AG04450 (cell line): ENCODE data around the gene DZANK1. TPM values are rescaled to one million over a fixed set of nuclear protein-coding genes. Genes with fewer than 3 reads are reported as not detected.

Experiments used
- CTCF ChIA-PET: fragments of 300-600, 350-600 bp; formaldehyde crosslinking; extraction: SDS; loops from one replicate; lab custom pipeline; 2022; ENCODE audit warnings: antibody characterized with exemption, inconsistent platforms; lab: Charles Lee
- POLR2A ChIA-PET: fragments of 350-600 bp; formaldehyde crosslinking; extraction: SDS; loops from one replicate; lab custom pipeline; 2021; ENCODE audit warnings: antibody characterized with exemption, inconsistent platforms; lab: Yijun Ruan, JAX
- DNase-seq: peaks from one replicate; pipeline ENCODE4 v3.0.0-alpha.2; 2011; ENCODE audit warnings: low read depth, low spot score
- H3K27ac ChIP-seq: one replicate; pipeline ENCODE4 v1.5.1; 2012; ENCODE audit warnings: low read depth, low read length, control low read depth
- H3K27me3 ChIP-seq: one replicate; pipeline ENCODE4 v1.6.0; 2012; ENCODE audit warnings: low read length; ENCODE audit not compliant: control insufficient read depth, insufficient read depth
- H3K4me3 ChIP-seq: 2 replicates; pipeline ENCODE4 v1.5.1; 2011; ENCODE audit warnings: mild to moderate bottlenecking, low read depth, low read length, control low read depth
- H3K9me3 ChIP-seq: 2 replicates; pipeline ENCODE4 v1.5.1; 2012; ENCODE audit warnings: low read length; ENCODE audit not compliant: control insufficient read depth, insufficient read depth
- CTCF ChIP-seq: IDR thresholded peaks from 2 replicates; pipeline ENCODE4 v1.5.1; 2011; ENCODE audit warnings: low read depth, low read length, control low read depth, inconsistent platforms
- polyA plus RNA-seq: library from polyadenylated mRNA; depleted of rRNA; stranded (reverse); fragments of >200 nt; gene quantifications from 2 replicates; pipeline ENCODE4 v1.2.3, GENCODE V29; 2011

The DZANK1 gene
- polyA plus RNA-seq, 1 experiment: 1.8 TPM

DNA sequence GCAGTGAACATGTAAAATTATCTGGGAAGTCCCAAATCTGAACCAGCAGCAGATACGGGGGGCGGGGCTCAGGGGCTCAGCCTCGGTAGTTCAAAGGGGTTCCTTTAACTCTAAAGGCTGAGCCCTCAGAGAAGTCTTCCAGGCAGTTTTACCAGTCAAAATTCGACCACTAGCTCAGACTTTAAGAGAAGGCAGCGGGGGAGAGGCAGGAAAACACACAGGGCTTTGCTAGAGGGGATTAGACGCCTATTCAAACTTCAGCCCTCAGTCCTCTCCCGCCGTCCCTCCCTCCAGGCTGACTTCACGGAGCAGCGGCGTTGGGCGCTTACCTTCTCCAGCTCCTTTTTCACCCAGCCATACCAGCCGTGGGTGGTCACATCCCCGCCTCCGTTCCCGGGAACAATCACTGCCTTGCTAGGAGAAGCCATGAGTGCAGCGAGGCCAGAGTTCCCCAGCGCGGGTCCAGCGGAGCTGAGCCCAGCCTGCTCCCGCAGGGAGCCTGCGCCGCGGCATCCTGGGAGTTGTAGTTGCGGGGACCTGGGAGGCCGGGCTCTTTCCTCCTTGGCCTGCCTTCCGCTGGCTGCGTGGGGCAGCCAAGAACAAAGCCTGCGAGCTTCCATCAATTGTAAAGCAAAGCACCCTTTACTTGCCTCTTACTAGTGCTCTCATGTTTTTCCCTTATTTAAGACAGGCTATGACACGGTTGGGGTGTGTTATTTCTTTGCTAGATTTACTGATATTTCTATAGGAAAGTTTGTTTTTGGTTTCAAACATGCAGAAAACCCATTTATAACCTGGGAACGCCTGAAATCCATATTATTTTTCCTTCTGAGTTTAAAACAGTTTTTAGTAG, 30.1 kb upstream of the DZANK1 start, which contains the start of gene RBBP9:
Gene RBBP9, minus strand, starts transcription at position 486 of the 853 bp plus-strand sequence. Its CDS starts 58 bp downstream, at position 428.
- Histone ChIP-seq H3K27ac (peak within 1 kb of the TSS; percentile 24), H3K27me3 (no peaks in the 10 kb centered on the region), H3K9me3 (no peaks in the 10 kb centered on the region), H3K4me3 (peak within 1 kb of the TSS; percentile 93)
- TF ChIP-seq CTCF: no peak
- CTCF ChIA-PET: interaction anchor here (0.6 to 1.4 kb wide), 6 partner anchors 8 to 54 kb away, joined by 3 to 5 read pairs (median 4); partner anchors contain the start of genes DZANK1 and SEC23B
- POLR2A ChIA-PET: interaction anchor here (0.5 to 2.0 kb wide), 4 partner anchors 10 to 342 kb away, joined by 4 to 21 read pairs (median 8); partner anchors contain the start of genes DZANK1, POLR3F and SEC23B
- peak; percentile 36 for DNase-seq

DNA sequence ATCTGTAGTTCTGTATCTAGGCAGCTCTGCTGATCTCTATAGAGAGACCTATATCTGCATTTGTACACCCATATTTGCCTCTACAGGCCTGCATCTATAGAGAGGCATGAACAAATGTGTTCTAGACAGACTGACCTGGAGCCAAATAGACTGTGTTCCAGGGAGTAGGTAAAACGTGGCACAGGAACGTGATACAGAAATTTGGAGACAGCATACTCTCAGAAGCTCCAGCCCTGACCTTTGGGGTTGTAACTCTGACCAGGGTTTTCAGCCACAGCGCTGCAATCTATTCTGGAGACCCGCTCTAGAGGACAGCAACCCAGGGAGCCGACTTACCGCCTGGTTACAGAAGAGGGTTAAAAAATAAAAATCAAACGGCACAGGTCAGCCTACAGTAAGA, 29.2 kb upstream of the DZANK1 start:
- Histone ChIP-seq H3K4me3 (peak overlapping the region; percentile 93), H3K27me3 (no peaks in the 10 kb centered on the region), H3K27ac (no peak overlapping the region), H3K9me3 (no peaks in the 10 kb centered on the region)
- no peak for DNase-seq
- ChIA-PET POLR2A (interaction anchor here (1.5 to 2.0 kb wide), 2 partner anchors 11 to 29 kb away, joined by 13 to 21 read pairs; partner anchors contain the start of genes DZANK1, POLR3F and SEC23B), CTCF (interaction anchor here (1.1 to 1.4 kb wide), 4 partner anchors 9 to 51 kb away, joined by 3 to 4 read pairs (median 4); partner anchors contain the start of gene SEC23B)
- TF ChIP-seq CTCF: no peak

GRCh38 chr20:18488301-18488700, 21.5 kb upstream of the DZANK1 start:
- no peak for TF ChIP-seq CTCF
- ChIA-PET CTCF (no interaction called here), POLR2A (no interaction called here)
- no peaks in the 10 kb centered on the region for H3K27me3 ChIP-seq
- no peak overlapping the region for H3K4me3 ChIP-seq
- H3K9me3 ChIP-seq: no peaks in the 10 kb centered on the region
- DNase-seq: no peak
- H3K27ac ChIP-seq: no peak overlapping the region

DNA sequence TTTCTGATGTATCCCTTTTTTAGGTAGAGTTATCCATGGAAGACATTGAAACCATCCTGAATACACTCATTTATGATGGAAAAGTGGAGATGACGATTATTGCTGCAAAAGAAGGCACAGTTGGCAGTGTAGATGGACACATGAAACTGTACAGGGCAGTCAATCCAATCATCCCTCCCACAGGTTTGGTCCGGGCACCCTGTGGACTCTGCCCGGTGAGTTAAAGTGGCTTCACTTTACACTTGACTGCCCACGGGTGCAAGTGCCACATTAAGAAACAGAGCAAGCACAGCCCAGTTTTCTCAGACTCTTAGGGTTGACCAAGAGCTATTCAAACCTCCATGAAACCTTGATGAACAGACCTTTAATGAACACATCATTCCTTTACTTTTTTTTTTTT, 14.8 kb upstream of the DZANK1 start:
- ChIA-PET CTCF (no interaction called here), POLR2A (no interaction called here)
- H3K27ac ChIP-seq: no peak overlapping the region
- no peak for DNase-seq
- no peaks in the 10 kb centered on the region for H3K9me3 ChIP-seq
- H3K27me3 ChIP-seq: no peaks in the 10 kb centered on the region
- no peak overlapping the region for H3K4me3 ChIP-seq
- no peak for TF ChIP-seq CTCF

DNA sequence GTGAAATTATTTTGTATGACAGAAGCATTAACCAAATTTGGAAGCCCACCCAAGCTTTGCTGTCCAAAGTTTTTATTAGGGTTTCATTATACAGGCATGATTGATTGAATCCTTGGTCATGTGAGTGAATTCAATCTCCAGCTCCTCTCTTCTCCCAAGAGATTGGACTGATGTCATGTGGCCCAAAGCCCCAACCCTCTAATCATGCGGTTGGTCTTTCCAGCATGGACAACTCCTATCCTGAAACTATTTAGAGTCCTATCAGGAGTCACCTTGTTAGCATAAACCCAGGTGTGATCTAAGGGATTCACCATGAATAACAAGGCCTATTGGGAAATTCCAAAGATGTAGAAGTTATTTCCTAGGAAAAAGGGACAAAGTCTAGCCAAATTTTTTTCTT, 11.0 kb upstream of the DZANK1 start:
- POLR2A ChIA-PET: interaction anchor here (0.7 kb wide), 1 partner anchor 11 kb away, joined by 4 read pairs; the partner anchor contains the start of gene DZANK1
- TF ChIP-seq CTCF: no peak
- no peak for DNase-seq
- H3K4me3 ChIP-seq: no peak overlapping the region
- no peaks in the 10 kb centered on the region for H3K27me3 ChIP-seq
- CTCF ChIA-PET: no interaction called here
- no peak overlapping the region for H3K27ac ChIP-seq
- H3K9me3 ChIP-seq: no peaks in the 10 kb centered on the region
